Stimulated activated CD4-positive, alpha-beta T cell treated with anti-CD3 and anti-CD28 coated beads, Interleukin-1b, Interleukin-23, amount 100 ng/mL, for 1 hour (primary cell): ENCODE measurements around the gene RIMBP3C.
"Not testable (repeated sequence)": the region's sequence is repeated elsewhere in the genome, so short reads cannot be mapped to it uniquely, and the experiment has no call there.

Experiments
- DNase-seq, 2 donors: peaks; one replicate each; pipeline ENCODE4 v3.0.0-alpha.2; 2020; ENCODE audit warnings: low read depth in 2 of 2

RIMBP3C gene

GRCh38 chr22:21526705-21527500, 24.4 kb downstream of the RIMBP3C start:
- not testable (repeated sequence) for DNase-seq

DNA sequence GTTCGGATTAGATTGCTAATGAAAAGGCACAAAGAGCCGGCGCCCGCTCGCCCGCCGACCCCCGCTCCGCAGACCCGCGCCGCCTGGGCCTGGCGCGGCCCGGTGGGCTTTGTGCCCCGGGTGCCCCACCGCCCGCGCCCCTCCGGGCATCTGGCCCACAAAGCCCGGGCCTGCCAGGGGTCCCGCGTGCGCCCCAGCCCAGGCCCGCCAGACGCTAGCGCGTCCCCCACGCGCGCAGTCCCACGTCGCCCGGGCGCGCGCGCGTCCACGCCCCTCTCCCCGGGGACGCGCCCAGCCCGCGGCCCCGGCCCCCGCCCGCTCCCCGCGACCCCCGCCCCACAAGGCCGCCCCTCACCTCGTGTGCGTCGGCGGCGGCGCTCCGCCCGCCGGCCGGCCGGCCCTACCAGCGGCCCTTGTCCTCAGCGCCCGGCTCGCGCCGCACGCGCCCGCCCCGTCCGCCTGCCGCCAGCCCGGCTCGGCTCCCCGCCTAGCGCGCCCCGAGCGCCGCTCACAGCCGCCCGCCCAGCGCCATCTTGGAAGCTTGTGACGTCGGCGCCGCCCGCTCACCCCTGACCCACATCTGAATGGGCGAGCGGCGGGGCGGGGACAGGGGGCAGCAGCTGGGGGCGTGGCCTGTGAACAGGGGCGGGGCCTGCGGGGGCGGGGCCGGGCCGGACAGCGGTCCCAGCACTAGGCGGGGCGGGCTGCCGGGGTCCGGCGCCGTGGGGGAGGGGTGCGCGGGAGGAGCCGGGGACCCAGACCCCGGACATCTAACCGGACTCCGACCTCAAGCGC, 34.1 kb downstream of the RIMBP3C start:
- DNase-seq, result not testable (repeated sequence)

DNA sequence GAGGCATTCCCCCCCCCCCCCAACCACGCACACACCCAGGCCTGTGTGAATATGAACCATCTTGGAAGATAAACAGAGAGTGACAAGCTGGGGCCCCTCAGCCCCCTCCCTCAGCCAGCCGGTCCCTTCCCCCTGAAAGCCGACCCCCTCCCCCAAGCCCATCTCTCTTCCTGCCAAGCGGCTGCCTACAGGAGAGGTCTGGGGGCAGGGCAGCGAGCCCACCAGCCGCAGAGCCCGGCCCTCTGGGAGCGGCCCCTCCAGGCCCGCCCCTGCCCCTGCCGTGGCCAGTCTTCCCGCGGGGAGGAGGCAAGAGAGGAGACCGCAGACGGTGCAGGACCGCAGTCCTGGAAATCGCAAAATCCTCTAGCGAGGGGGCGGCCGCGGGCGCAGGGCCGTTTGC, 34.7 kb downstream of the RIMBP3C start:
- not testable (repeated sequence) for DNase-seq

- DNase-seq, result not testable (repeated sequence)
Observed at GRCh38 chr22:21515234-21515633, 36.0 kb downstream of the RIMBP3C start.

DNA sequence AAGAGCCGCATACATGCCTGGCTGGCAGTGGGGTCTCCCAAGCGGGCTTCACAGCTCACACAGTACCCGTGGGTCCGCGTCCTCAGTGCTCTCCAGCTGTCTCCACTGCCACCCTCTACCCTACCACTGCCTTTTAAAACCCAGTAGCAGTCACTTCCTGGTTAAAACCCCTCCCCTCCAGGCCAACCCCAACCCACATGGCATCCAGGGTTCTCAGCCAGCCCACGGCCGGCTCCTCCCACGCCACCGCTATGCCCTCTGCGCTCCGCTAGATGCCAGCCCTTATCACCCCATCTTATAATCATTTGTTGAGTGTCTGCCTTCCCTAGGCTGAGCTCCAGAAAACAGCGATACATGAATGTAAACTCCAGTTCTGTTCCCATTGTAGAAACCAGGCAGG, 37.1 kb downstream of the RIMBP3C start:
- DNase-seq, result not testable (repeated sequence)

DNA sequence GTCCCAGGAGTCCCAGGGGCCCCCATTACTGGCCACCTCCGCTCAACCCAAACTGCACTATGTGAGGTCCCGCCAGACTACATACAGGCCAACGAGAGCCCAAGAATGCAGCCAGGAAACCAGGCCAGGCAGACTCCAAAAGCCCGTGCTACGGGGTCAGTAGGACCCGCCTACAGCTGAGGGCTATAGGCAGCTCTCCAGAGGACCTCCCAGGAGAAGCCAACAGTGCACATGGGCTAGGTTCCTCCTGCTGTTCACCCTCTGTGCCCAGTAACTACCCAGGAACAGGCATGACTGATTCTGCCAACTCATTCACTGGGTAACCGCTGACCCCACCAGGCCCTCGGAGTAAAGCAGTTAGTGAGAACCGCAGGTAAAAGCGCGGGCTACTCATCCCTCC, 39.2 kb downstream of the RIMBP3C start:
- DNase-seq, result not testable (repeated sequence)

DNA sequence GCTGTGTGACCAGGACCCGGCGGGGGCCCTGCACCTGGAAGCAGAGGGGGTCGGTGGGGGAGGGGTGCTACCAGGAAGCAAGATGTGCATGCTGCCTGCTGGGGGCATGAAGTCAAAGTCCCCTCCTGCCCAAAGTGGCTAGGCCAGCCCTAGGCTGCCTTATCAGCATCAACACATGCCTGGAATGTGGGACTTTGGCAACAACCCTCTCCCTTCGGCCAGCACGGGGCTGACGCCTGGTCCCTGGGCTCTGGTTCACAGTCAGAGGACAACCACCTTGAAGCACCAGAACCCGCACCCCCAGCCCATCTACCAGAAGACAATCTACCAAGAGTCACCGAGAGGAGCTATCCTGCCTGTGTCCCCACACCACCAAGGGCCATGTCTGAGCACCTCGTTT, 40.9 kb downstream of the RIMBP3C start:
- not testable (repeated sequence) for DNase-seq

GRCh38 chr22:21499623-21500506, 51.4 kb downstream of the RIMBP3C start:
- DNase-seq, result not testable (repeated sequence)

GRCh38 chr22:21498489-21498888, 52.8 kb downstream of the RIMBP3C start:
- DNase-seq, result not testable (repeated sequence)

GRCh38 chr22:21497984-21498383, 53.3 kb downstream of the RIMBP3C start:
- DNase-seq, result not testable (repeated sequence)
